ENCODE results near the gene SBNO2.
A peak's percentile ranks its signal among the peaks of the same experiment; 100 is the strongest.

The SBNO2 gene

GRCh38 chr19:1104311-1105007 lies 69.6 kb downstream of the SBNO2 start:
- peak; percentile 15 for DNase-seq

- DNase-seq, result peak; percentile 97
These were observed 70.3 kb downstream of the SBNO2 start, which contains the start of gene GPX4 for GRCh38 chr19:1103708-1104310. TSS of gene GPX4 (plus strand) at chr19:1103994. CDS start at chr19:1104044, 50 bp downstream.

DNA sequence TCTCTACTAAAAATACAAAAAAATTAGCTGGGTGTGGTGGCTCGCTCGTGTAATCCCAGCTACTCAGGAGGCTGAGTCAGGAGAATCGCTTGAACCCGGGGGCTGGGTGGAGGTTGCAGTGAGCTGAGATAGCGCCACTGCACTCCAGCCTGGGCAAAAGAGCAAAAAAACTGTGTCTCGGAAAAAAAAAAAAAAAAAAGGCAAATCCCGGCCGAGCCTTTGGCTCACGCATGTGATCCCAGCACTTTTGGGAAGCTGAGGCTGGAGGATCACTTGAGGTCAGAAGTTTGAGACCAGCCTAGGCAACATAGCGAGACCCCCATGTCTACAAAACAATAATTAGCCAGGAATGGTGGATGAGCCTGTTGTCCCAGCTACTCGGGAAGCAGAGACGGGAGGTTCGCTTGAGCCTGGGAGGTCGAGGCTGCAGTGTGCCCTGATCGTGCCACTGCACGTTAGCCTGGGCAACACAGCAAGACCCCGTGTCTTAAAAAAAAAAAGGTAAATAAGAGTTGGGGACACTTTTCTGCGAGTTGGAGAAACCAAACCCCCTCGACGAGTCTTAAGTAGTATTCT lies 70.8 kb downstream of the SBNO2 start:
- no peak for DNase-seq

DNA sequence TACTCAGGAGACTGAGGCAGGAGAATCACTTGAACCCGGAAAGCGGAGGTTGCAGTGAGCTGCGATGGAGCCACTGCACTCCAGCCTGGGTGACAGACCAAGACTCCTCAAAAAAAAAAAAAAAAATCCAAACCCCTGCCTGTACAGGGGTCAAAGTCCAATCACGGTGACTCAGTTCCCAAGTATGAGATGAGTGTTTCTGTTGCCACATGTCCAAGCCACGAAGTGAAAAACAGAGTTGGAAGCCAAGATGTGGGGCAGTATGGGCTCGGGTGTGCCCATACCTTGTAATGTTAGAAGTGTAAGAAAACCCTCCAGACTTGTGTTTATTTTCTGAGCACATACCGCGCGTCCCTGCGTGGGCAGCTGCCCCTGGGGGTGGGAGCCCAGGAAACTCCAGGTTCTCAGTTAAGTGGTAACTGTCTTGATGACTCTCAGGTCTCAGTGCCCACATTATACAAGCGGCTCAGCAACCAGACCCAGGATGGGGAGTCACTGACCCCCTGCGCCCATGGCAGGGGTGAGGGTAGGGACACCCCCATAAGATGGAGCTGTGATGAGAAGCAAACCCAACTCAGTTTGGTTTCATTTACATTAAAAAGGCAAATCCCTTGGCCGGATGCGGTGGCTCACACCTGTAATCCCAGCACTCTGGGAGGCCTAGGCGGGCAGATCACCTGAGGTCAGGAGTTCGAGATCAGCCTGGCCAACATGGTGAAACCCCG lies 71.5 kb downstream of the SBNO2 start:
- no peak for DNase-seq

DNA sequence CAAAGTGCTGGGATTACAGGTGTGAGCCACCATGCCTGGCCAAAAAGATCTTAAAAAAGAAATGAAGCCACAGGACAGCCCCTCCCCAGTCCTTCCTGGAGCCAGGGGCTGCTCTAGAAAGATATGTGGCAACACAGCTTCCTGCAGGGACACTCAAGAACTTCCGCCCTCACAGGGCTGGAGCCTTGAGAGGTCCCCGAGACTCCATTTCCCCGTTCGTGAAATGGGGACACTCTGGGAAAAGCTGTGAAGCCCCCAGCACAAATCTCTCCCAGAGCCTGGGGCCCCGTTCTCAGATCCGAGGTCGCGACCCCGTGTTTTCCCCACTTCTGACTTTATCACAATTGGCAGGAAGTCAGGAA lies 72.8 kb downstream of the SBNO2 start:
- DNase-seq, result no peak

GRCh38 chr19:1098177-1099051 lies 75.7 kb downstream of the SBNO2 start:
- DNase-seq, result no peak

GRCh38 chr19:1097810-1098176 lies 76.3 kb downstream of the SBNO2 start:
- no peak for DNase-seq

- peak; percentile 89 for DNase-seq
These were observed 78.9 kb downstream of the SBNO2 start, which contains the start of gene POLR2E for GRCh38 chr19:1094978-1095701. TSS of gene POLR2E (minus strand) at chr19:1095375. CDS start at chr19:1095315, 60 bp downstream.

GRCh38 chr19:1094655-1094977 lies 79.5 kb downstream of the SBNO2 start:
- DNase-seq, result no peak

DNA sequence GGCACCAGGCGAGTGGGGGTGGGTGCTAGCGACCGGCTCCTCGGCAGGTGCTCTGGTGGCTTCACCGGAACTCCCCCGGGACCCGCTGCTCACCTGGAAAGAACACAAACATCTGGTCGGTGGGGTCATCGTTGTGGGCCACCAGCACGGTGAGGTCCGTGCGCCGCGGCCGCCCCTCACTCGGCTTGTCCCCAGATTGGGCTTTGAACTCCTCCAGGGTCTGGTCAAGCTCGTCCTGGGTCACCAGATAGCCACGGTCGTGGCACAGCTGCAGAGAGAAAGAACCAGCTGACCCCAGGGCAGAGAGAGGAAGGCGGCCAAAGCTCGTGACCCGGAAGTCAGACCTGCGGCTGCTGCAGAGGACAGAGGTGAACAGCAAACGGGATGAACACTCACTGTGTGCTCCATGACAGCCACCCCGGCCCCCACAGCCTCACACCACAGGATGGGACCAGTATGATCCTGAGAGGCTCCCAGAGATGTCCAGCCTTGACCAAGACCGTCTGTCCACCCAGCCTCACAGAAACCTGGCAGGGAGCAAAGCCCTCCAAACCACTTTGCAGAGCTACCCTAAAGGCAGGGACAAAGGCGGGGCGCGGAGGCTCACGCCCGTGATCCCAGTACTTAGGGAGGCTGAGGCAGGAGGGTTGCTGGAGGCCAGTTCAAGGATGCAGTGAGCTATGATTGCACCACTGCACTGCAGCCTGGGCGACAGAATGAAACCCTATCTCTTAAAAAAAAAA lies 80.1 kb downstream of the SBNO2 start:
- DNase-seq, result no peak

GRCh38 chr19:1093330-1093729 lies 80.7 kb downstream of the SBNO2 start:
- DNase-seq, result no peak

DNA sequence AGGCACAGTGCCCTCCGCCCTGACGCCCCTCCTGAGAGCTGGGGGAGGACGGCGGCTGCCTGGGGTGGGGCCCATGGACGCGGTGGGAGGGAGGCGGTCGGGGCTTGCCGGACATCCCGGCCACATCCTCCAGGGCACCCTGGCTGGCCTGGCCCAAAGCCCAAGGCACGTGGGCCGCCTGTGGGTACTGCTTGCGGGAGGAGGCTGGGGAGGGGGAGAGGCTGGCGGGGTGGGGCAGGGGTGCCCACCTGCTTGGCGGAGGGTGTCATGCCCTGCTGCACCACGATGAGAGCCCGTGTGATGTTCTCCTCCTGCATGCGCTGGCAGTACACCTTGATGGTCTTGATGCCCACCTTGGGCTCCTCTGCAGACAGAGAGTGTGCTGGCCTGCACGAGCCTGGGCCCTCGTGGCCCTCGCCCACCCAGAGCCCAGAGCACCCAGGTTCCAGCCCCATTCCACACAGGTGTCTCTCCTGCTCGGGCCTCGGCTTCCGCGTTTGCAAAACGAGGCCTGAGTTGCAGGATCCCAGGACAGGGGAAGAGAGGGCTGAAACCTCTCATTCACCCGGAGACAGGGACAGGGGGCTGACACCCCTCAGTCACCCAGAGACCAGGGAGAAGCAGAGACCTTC lies 82.4 kb downstream of the SBNO2 start:
- no peak for DNase-seq

- no peak for DNase-seq
These were observed 83.1 kb downstream of the SBNO2 start for GRCh38 chr19:1090731-1091543.

- no peak for DNase-seq
These were observed 84.2 kb downstream of the SBNO2 start for GRCh38 chr19:1089891-1090290.

DNA sequence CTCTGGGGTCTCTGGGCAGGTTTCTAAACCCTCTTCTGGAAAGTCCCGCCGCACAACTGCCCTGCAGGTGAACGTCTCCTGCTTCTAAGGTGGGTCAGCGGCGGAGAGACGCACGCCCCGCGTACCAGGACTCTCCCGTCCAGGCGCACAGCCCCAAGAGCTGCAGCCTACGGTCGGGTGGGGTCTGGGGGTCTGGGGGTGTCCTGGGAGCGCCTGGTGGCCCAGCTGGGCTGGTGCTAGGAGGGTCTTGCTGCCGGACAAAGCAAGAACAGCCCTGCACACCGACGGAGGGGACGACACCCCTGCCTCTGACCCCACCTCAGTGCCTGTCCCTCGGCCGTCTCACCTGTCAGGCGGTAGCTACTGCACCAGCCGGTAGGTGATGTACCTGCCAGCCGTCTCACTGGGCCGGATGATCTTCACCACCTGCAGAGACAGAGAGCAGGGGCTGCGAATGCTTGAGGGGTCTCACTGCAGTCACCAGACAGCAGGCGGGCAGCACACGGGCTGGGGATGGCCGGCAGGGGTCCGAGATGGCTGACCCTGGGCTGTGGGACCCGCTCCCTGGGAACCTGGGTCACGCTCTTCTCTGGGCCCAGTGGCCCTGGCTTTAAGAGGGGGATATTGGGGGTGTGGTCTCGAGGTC lies 84.8 kb downstream of the SBNO2 start:
- no peak for DNase-seq

DNA sequence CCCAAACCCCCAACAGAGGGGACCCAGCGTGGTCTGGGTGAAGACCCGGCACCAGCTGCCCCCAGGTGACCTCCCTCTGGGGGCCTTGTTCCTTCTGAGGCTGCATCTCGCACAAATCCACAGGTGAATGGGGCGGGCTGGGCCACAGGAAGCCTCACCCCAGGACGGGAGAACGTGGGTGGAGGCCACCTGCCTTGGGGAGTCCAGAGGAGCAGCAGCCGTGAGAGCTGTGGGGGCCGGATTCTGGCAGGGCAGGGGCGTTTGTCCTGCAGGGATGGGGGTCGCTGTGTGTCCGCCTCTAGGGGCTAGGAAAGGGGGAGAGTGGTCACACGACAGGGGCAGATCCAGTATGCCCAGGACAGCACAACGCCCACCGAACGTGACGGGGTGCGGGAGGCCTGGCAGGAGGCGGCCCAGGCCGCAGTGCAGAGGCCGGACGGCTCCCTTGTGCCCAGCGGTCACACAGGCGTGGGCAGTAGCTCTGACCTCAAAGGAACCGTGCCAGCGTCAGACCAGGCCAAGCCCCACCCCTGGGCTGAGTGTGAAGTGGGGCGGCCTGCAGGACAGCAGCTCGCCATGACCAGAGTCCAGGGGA lies 85.6 kb downstream of the SBNO2 start:
- no peak for DNase-seq

- no peak for DNase-seq
These were observed 86.2 kb downstream of the SBNO2 start for GRCh38 chr19:1087813-1088415.

DNA sequence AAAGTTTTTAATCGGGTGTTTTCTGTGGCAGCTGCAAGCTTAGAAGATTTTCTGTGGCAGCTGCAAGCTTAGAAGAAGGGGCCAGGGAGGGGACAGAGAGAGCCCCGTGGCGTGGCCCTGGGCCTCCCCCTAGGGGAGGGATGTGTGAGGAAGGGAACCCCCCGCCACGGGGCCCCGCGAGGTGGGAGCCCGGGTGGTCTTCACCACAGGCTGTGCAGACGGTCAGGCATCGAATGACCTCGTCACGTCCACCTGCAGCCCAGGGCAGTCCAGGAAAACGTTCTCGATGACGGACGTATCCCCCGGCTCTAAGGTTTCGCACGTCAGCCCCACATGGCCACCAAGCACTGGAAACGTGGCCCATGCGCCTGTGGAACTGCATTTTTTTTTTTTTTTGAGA lies 87.5 kb downstream of the SBNO2 start:
- DNase-seq, result no peak

All from DMS79 (cell line).